GF-D8 (cell line): ENCODE results near the gene SLC38A7.

Experiments
- DNase-seq: peaks from one replicate; lab custom pipeline; 2025; lab: John Stamatoyannopoulos, UW

The SLC38A7 gene

DNA sequence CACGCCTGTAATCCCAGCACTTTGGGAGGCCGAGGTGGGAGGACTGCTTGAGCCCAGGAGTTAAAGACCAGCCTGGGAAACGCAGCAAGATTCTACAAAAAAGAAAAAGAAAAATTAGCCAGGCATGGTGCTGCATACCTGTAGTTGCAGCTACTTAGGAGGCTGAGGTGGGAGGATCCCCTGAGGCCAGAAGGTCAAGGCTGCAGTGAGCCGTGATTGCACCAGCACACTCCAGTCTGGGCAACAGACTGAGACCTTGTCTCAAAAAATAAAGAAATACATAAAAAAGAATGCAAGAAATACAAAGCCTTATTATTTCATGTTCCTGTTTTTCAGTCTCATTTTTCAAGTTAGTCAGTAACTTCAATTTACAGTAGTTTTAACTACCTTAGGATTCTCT lies 49.1 kb downstream of the SLC38A7 start:
- no peak for DNase-seq

DNA sequence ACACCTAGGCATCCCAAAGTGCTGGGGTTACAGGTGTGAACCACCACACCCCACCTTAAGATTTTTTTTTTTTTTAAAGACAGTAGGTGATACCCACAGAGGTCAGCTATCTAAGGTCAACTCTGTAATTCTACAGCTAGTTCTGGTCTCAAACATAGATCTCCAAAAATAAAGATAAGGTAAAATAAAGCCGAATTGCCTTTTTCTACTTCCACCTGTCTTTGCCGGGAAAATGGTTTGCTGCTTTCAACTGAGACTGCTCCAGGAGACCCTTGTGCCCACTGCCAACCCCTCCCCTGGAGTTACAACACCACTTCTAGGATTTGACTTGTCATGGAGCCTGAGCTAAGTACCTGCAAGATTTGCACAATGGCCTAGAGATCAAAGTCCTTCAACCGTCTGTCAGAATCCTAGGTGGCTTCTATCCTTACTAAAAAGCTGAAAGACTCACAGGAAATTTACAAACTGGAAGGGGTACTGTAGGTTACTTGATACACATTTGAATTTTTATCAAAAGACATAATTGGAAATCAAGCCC lies 50.2 kb downstream of the SLC38A7 start:
- DNase-seq = no peak

DNA sequence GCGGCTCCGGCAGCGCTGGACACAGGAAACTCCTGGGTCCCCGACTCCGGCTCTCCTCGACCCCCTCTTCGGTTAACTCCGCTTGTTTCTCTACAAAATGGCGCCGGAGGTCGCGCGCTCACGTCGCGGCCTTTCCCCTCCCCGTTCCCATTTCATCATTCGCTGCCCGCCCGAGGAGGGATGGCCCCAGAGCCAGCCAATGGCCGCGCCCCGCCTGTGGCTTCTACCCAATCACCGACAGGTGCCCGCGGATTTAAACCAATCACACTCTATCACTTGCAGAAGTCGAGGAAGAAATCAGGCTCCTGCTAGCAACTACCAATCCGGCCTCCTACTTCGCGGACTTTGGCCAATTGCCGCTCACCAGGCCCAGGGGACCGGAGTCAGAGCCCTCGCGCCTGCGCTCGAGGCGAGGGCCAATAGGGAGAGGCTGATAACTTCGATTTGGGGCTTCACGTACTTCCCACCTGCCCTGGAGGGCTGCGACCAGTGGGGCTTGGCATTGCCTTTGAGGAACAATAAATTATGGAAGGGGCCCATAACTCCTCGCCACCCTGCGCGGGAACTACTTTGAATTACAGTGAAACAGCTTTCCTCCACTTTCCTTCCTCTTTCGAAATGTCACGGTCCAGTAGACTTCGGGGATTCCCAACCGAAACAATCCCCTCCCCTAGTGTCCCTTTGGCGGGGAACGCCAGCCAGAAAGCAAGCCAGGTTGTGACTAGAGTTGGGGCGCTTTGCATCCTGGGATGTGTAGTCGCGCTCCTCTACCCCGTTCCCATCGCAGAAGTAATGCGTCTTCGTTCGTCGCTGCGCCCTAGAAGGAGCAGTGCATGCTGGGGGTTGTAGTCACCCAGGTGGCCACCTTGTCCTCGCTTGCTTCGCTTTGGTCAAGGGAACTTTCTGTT lies 54.6 kb downstream of the SLC38A7 start, which contains the start of gene CNOT1:
Gene CNOT1 (minus strand): TSS at position 94 of the 908 bp plus-strand sequence. CDS start 30,489 bp downstream, outside the sequence.
- peak; percentile 99 for DNase-seq

DNA sequence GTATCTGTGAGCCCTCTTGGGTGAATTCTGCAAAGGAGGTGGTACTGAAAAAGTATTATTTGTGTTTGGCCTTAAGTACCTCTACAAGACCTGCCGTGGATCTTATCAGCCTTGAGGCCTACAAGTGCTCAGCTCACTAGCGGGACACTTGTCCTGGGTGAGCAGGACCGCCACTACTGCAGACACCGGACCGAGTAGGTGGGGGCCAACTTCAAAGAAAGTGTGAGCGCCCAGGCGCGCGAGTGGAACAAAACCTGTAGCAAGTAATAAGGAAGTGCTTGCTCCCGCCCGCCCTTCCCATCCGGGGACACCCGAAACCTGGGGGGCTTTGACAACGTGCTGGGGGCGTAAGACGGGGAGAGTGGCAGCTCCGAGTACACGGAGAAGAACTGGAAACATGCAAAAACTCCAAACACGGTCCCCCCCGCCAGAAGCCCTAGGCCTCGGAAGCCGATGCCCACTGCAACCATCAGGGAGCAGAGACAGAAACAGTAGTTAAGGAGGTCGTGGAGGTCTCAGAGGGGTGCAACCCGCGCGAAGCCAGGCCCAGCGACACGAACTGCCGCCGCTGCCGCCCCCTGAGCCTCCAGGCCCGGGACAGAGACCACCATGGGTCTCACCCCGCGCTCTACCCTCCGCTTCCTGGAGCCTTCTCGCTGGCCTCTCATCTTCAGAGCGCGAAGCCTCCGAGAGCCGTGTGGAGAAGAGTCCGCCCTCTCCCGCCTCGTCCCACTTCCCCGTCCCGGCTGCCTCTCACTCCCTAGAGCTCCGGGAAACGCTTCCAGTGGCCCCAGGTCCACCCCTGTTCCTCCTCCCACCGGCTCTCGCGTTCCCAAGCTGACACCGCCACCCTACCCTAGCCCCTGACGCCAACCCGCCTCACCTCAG lies 55.5 kb downstream of the SLC38A7 start:
- peak; percentile 54 for DNase-seq

DNA sequence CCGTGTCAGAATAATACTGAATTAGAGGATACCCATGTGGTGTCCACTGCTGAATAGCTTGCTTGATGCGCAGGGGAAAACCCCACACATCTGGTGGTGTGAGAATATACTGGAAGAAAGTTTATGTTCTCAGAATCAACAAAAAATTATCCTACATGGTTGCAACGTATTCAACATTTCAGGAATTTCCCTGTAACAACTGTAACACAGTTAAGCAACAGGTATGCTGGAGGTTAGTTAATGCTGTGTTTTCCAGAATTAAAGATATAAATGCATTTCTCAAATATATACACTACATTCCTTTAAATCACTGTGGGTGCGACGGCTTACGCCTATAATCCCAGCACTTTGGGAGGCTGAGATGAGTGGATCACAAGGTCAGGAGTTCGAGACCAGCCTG lies 60.4 kb downstream of the SLC38A7 start:
- DNase-seq = no peak

GRCh38 chr16:58620396-58620795 lies 64.2 kb downstream of the SLC38A7 start:
- DNase-seq = no peak

DNA sequence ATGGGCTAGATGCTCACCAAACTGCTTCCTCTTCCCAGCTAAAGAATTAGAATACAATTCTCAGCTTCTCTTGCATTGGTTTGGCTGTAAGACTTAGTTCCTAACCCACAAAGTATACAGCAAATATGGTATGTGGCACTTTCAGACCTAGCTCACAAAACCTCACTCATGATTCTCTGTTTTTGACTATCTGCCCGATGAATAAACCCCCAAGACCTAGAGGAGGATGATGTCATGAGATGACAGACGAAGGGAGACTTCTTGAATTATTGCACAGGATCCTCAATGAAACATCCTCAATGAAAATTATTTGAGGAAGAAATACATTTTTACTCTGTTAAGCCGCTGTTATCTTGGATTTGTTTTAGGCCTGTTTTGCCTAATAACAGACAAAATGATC lies 69.3 kb downstream of the SLC38A7 start:
- no peak for DNase-seq
